IMR-90 (cell line): ENCODE measurements around the gene OSBPL3.
A peak's percentile ranks its signal among the peaks of the same experiment; 100 is the strongest.

Experiments used
- POLR2A ChIP-seq: IDR thresholded peaks from 2 replicates; pipeline ENCODE4 v1.6.1; 2012; ENCODE audit warnings: mild to moderate bottlenecking, low read depth, low read length
- SMC3 ChIP-seq: fragments of 150-350 bp; IDR thresholded peaks from 2 replicates; pipeline ENCODE4 v1.6.1; 2016; ENCODE audit warnings: low read depth, mild to moderate bottlenecking, antibody characterized with exemption, low read length, moderate library complexity
- TF ChIP-seq, protein P1 (sequence below): conservative IDR thresholded peaks from 2 replicates; pipeline ENCODE4 v1.5.1; 2012; ENCODE audit warnings: mild to moderate bottlenecking, low read depth, low read length, improper control_type of control experiment

DNA sequence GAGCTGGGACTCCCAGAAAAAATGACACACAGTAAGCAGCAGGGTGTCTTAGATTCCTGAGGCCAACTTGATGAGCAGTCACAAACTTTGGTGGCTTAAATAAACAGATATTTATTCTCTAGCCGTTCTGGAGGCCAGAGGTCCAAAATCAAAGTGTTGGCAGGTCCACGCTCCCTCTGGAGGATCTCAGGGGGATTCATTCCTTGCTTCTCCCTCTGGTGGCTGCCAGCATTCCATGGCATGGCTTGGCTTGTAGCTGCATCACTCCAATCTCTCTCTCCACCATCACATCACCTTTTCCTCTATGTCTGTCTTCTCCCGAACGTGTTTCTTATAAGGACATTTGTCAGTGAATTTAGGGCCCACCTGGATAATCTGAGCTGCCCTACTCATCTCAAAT lies 98.4 kb downstream of the OSBPL3 start:
- TF ChIP-seq POLR2A (no peak), SMC3 (no peak)
- TF ChIP-seq, protein P1, sequence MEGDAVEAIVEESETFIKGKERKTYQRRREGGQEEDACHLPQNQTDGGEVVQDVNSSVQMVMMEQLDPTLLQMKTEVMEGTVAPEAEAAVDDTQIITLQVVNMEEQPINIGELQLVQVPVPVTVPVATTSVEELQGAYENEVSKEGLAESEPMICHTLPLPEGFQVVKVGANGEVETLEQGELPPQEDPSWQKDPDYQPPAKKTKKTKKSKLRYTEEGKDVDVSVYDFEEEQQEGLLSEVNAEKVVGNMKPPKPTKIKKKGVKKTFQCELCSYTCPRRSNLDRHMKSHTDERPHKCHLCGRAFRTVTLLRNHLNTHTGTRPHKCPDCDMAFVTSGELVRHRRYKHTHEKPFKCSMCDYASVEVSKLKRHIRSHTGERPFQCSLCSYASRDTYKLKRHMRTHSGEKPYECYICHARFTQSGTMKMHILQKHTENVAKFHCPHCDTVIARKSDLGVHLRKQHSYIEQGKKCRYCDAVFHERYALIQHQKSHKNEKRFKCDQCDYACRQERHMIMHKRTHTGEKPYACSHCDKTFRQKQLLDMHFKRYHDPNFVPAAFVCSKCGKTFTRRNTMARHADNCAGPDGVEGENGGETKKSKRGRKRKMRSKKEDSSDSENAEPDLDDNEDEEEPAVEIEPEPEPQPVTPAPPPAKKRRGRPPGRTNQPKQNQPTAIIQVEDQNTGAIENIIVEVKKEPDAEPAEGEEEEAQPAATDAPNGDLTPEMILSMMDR = peak; percentile 17; the same call in 1 of the 2 replicates
